K562 (cell line): ENCODE results near the gene PCYT1A. TPM values are rescaled to one million over a fixed set of nuclear protein-coding genes. Genes with fewer than 3 reads are reported as not detected.
A peak's percentile ranks its signal among the peaks of the same experiment; 100 is the strongest.
"Not testable (repeated sequence)": the region's sequence is repeated elsewhere in the genome, so short reads cannot be mapped to it uniquely, and the experiment has no call there.

ENCODE experiments used
- ATAC-seq: fragments of 200-7000 bp; cut with Tn5 transposase; 3 replicates; pipeline ENCODE4 v1.9.1; 2020; ENCODE audit warnings: moderate library complexity
- BruUV-seq: library from RNA; stranded (reverse); fragments of 400-500 nt; replicated peaks from 2 replicates; lab custom pipeline; 2021; lab: Mats Ljungman, UMichigan
- CTCF ChIA-PET: fragments of 300-600 bp; formaldehyde crosslinking; extraction: SDS; loops from one replicate; lab custom pipeline; 2021; ENCODE audit warnings: low intra/inter-chr PET ratio; lab: Yijun Ruan, JAX
- POLR2A ChIA-PET: fragments of 300-600, 350-650 bp; sonication (Branson Sonifier 250); formaldehyde crosslinking; extraction: SDS; loops from one replicate; lab custom pipeline; 2021; ENCODE audit warnings: antibody characterized with exemption, inconsistent platforms; lab: Yijun Ruan, JAX
- DNase-seq, 4 experiments: peaks; one replicate each; pipeline versions ENCODE4 v3.0.0 to v3.0.0-alpha.2; 2011 to 2018; ENCODE audit warnings: low spot score in 3 of 4, mixed read lengths in 3 of 4; ENCODE audit errors: extremely low read depth in 1 of 4
- FAIRE-seq: peaks from 2 replicates; lab custom pipeline; 2011; peaks lifted over from hg19 to GRCh38; lab: Jason Lieb, UNC
- H2AFZ ChIP-seq: 2 replicates; pipeline ENCODE4 v1.6.0; 2011; ENCODE audit warnings: low read depth, low read length, control low read depth, inconsistent platforms
- H3K27ac ChIP-seq: fragments of 200-600 bp; 3 replicates; pipeline ENCODE4 v1.8.0; 2011; ENCODE audit warnings: low read depth, mild to moderate bottlenecking, control low read depth, inconsistent platforms, low read length, moderate library complexity, mixed read lengths; ENCODE audit errors: extremely low read depth
- H3K27me3 ChIP-seq, 2 experiments: fragments of 300-600 bp in 1 of 2; 2 replicates in 1 of 2; 3 replicates in 1 of 2; pipeline versions ENCODE4 v1.6.0 to v1.8.0; 2011; ENCODE audit warnings: inconsistent platforms in 2 of 2, low read length in 2 of 2, mild to moderate bottlenecking in 1 of 2, mixed read lengths in 1 of 2, moderate library complexity in 1 of 2; ENCODE audit not compliant: control insufficient read depth in 2 of 2, insufficient read depth in 2 of 2
- H3K36me3 ChIP-seq: fragments of 300-600 bp; 3 replicates; pipeline ENCODE4 v1.8.0; 2011; ENCODE audit warnings: mild to moderate bottlenecking, low read length, inconsistent platforms; ENCODE audit not compliant: control insufficient read depth, insufficient read depth
- H3K4me1 ChIP-seq, 2 experiments: fragments of 200-600 bp in 1 of 2; replicated peaks in 1 of 2; 2 replicates in 1 of 2; 3 replicates in 1 of 2; pipeline versions ENCODE4 v1.5.1 to v1.8.0; 2011; ENCODE audit warnings: inconsistent platforms in 2 of 2, low read length in 2 of 2, mild to moderate bottlenecking in 1 of 2, mixed read lengths in 1 of 2, moderate library complexity in 1 of 2; ENCODE audit not compliant: control insufficient read depth in 2 of 2, insufficient read depth in 2 of 2
- H3K4me2 ChIP-seq: 2 replicates; pipeline ENCODE4 v1.6.1; 2011; ENCODE audit warnings: low read length, control low read depth, inconsistent platforms, mixed read lengths; ENCODE audit not compliant: insufficient read depth
- H3K4me3 ChIP-seq: fragments of 200-600 bp; sonication (generic), shearing (Covaris generic); 2 replicates; pipeline ENCODE4 v1.5.1; 2016; ENCODE audit warnings: control low read depth, inconsistent platforms
- H3K79me2 ChIP-seq: fragments of 200-600 bp; 3 replicates; pipeline ENCODE4 v1.8.0; 2011; ENCODE audit warnings: low read length, inconsistent platforms; ENCODE audit not compliant: control insufficient read depth, insufficient read depth
- H3K9ac ChIP-seq, 2 experiments: 2 replicates each; pipeline versions ENCODE4 v1.6.0 to v1.6.1; 2011; ENCODE audit warnings: low read depth in 2 of 2, low read length in 2 of 2, control low read depth in 1 of 2, inconsistent platforms in 1 of 2, mild to moderate bottlenecking in 1 of 2, mixed read lengths in 1 of 2; ENCODE audit not compliant: insufficient read depth in 1 of 2
- H3K9me1 ChIP-seq: one replicate; pipeline ENCODE4 v1.6.0; 2011; ENCODE audit warnings: inconsistent platforms, mild to moderate bottlenecking, low read length, moderate library complexity; ENCODE audit not compliant: control insufficient read depth, insufficient read depth
- H3K9me3 ChIP-seq: replicated peaks from 2 replicates; pipeline ENCODE4 v1.5.1; 2011; ENCODE audit warnings: low read depth, low read length, inconsistent platforms; ENCODE audit not compliant: control insufficient read depth, insufficient read depth
- H4K20me1 ChIP-seq: replicated peaks from 2 replicates; pipeline ENCODE4 v1.6.1; 2011; ENCODE audit warnings: low read length, inconsistent platforms, mixed read lengths; ENCODE audit not compliant: control insufficient read depth, insufficient read depth
- CEBPB ChIP-seq: fragments of 450-650 bp; IDR thresholded peaks from 2 replicates; pipeline ENCODE4 v1.6.1; 2016; ENCODE audit warnings: missing genetic modification characterization, missing compliant biosample characterization
- CEBPG ChIP-seq, 3 experiments: fragments of 200-800 bp in 1 of 3; sonication (Bioruptor generic) in 1 of 3; sonication (generic) in 1 of 3; formaldehyde crosslinking in 1 of 3; IDR thresholded peaks in 2 of 3; conservative IDR thresholded peaks in 1 of 3; 2 replicates each; pipeline versions ENCODE4 v1.6.1 to v1.8.0; 2016 to 2022; ENCODE audit warnings: missing compliant biosample characterization in 2 of 3, missing genetic modification characterization in 2 of 3, mild to moderate bottlenecking in 1 of 3, missing genetic modification reagents in 1 of 3
- RAD21 ChIP-seq, 2 experiments: fragments of 250-450 bp in 1 of 2; fragments of 450-650 bp in 1 of 2; sonication (Bioruptor Pico) in 1 of 2; formaldehyde crosslinking in 1 of 2; IDR thresholded peaks in 1 of 2; conservative IDR thresholded peaks in 1 of 2; 2 replicates each; pipeline versions ENCODE4 v1.4.0 to v1.8.0; 2020 to 2022; ENCODE audit warnings: mild to moderate bottlenecking in 2 of 2, moderate library complexity in 1 of 2
- WGBS: fragments of 100-300 bp; shearing (Covaris generic); methylation state at CpG from one replicate; pipeline ENCODE4 v1.1.6; 2016; ENCODE audit warnings: low coverage, mixed read lengths; ENCODE audit not compliant: insufficient coverage; ENCODE audit errors: missing lambda C conversion rate; 5-methylcytosine and 5-hydroxymethylcytosine counted together
- in situ Hi-C: fragments of 300-500 bp; cut with MboI; formaldehyde crosslinking; loops from 4 replicates; pipeline ENCODE4 v1.15.0; 2018; ENCODE audit warnings: inconsistent platforms, mixed read lengths
- intact Hi-C: fragments of 100-400 bp; cut with micrococcal nuclease; formaldehyde crosslinking; loops from 2 replicates; pipeline ENCODE4 v1.14.2; 2022
- polyA plus RNA-seq, 8 experiments: library from polyadenylated mRNA; depleted of rRNA in 4 of 8; stranded (reverse) in 5 of 8; unstranded in 3 of 8; fragments of >200 nt; fragmentation: Nextera tagmentation in 2 of 8; fragmentation: Illumina TruSeq in 1 of 8; extraction: Ambion mirVana in 2 of 8; extraction: Trizol in 1 of 8; gene quantifications; 2 replicates each; pipeline versions ENCODE4 v1.2.1 to v1.2.3, GENCODE V29; 2011 to 2014; ENCODE audit warnings: inconsistent platforms in 1 of 8, missing spikeins in 1 of 8
- total RNA-seq, 7 experiments: library from RNA; depleted of rRNA in 6 of 7; stranded (reverse); fragments of >200 nt in 6 of 7; fragmentation: Illumina TruSeq in 2 of 7; extraction: Trizol in 2 of 7; gene quantifications; 2 replicates each; pipeline versions ENCODE4 v1.2.1 to v1.2.3, GENCODE V29; 2011 to 2021; ENCODE audit warnings: low replicate concordance in 1 of 7
- TF ChIP-seq, protein P1 (sequence below), 2 experiments: fragments of 450-650 bp in 1 of 2; sonication (generic) in 1 of 2; formaldehyde crosslinking in 1 of 2; IDR thresholded peaks in 1 of 2; conservative IDR thresholded peaks in 1 of 2; 2 replicates each; pipeline versions ENCODE4 v1.6.1 to v1.8.1; 2016 to 2023; ENCODE audit warnings: mild to moderate bottlenecking in 2 of 2, moderate library complexity in 2 of 2, inconsistent platforms in 1 of 2, missing genetic modification reagents in 1 of 2
- TF ChIP-seq, protein P2 (sequence below), 3 experiments: IDR thresholded peaks in 2 of 3; conservative IDR thresholded peaks in 1 of 3; 2 replicates each; pipeline ENCODE4 v1.5.1; 2011 to 2012; ENCODE audit warnings: low read length in 3 of 3, mild to moderate bottlenecking in 3 of 3, control low read depth in 2 of 3, improper control_type of control experiment in 1 of 3, inconsistent platforms in 1 of 3, low read depth in 1 of 3, mixed read lengths in 1 of 3, moderate library complexity in 1 of 3; ENCODE audit not compliant: insufficient read depth in 2 of 3

Gene PCYT1A
- total and polyA plus RNA-seq, 9 of the 15 experiments (the other 6 are each of a cell fraction or from before 2014, with no cell fraction given) = 13.4 to 62.8 (median 49.4) TPM

DNA sequence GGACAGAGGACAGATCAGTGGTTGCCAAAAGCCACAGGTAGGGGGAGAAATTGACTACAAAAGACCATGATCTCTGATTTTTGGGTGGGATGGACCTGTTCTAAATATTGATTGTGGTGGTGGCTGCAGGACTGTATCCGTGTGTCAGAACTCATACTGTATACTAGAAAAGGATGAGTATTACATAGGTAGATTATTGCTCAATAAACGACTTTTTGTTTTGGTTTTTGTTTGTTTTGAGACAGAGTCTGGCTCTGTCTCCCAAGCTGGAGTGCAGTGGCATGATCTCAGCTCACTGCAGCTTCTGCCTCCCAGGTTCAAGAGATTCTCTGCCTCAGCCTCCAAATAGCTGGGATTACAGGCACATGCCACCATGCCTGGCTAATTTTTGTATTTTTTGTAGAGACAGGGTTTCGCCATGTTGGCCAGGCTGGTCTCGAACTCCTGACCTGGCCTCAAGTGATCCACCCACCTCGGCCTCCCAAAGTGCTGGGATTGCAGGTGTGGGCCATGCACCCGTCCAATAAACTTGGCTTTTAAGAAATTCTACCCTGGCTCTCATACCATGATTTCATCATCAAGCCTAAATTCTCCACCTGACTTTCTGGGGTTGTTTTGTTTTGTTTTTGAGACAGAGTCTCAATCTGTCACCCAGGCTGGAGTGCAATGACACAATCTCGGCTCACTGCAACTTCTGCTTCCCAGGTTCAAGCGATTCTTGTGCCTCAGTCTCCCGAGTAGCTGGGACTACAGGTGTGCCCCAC lies 81.9 kb downstream of the PCYT1A start:
- ATAC-seq; H3K79me2 ChIP-seq; H4K20me1 ChIP-seq; H3K9ac ChIP-seq; H3K9me1 ChIP-seq; H3K4me3 ChIP-seq; H2AFZ ChIP-seq; H3K4me2 ChIP-seq; DNase-seq; BruUV-seq; H3K27ac ChIP-seq; H3K27me3 ChIP-seq; H3K9me3 ChIP-seq; POLR2A ChIA-PET; H3K36me3 ChIP-seq; TF ChIP-seq CEBPG (CRISPR knock-in tag; IDR thresholded peaks at IDR 0.05): not testable (repeated sequence)
- intact Hi-C loops (loop anchor here (2.0 kb wide), 1 partner anchor 313 kb away; no protein-coding TSS in a partner anchor), in situ Hi-C loops (loop anchor here (25.0 kb wide), 1 partner anchor 493 kb away; the partner anchor contains the start of gene MUC20)
- peak; percentile 71 for FAIRE-seq
- peak; percentile 9 to 45; a peak in 2 of 4 replicates for TF ChIP-seq CEBPG (tag; conservative IDR thresholded peaks at IDR 0.05 in 1 of 2, IDR thresholded peaks at IDR 0.05 in 1 of 2)
- TF ChIP-seq, protein P1, sequence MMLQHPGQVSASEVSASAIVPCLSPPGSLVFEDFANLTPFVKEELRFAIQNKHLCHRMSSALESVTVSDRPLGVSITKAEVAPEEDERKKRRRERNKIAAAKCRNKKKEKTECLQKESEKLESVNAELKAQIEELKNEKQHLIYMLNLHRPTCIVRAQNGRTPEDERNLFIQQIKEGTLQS (IDR thresholded peaks at IDR 0.05) = peak; percentile 70
- TF ChIP-seq, protein P1 (CRISPR knock-in tag; conservative IDR thresholded peaks at IDR 0.05) = not testable (repeated sequence)
- TF ChIP-seq, protein P2, sequence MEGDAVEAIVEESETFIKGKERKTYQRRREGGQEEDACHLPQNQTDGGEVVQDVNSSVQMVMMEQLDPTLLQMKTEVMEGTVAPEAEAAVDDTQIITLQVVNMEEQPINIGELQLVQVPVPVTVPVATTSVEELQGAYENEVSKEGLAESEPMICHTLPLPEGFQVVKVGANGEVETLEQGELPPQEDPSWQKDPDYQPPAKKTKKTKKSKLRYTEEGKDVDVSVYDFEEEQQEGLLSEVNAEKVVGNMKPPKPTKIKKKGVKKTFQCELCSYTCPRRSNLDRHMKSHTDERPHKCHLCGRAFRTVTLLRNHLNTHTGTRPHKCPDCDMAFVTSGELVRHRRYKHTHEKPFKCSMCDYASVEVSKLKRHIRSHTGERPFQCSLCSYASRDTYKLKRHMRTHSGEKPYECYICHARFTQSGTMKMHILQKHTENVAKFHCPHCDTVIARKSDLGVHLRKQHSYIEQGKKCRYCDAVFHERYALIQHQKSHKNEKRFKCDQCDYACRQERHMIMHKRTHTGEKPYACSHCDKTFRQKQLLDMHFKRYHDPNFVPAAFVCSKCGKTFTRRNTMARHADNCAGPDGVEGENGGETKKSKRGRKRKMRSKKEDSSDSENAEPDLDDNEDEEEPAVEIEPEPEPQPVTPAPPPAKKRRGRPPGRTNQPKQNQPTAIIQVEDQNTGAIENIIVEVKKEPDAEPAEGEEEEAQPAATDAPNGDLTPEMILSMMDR (IDR thresholded peaks at IDR 0.05 in 2 of 3, conservative IDR thresholded peaks at IDR 0.05 in 1 of 3; ENCODE audit: insufficient read depth in 2 of 3, low read depth in 1 of 3, low read length in 3 of 3) = peak; percentile 9 to 38 (median 33); a peak in 3 of 6 replicates
- TF ChIP-seq RAD21 (CRISPR knock-in tag; conservative IDR thresholded peaks at IDR 0.05 in 1 of 2, IDR thresholded peaks at IDR 0.05 in 1 of 2) = peak in 1 of 2 experiments; percentile 50; a peak in 2 of 4 replicates
- peak; percentile 71 for TF ChIP-seq CEBPB
- H3K4me1 ChIP-seq = peaks cover 13 to 43% of the 10 kb centered on the region in 2 experiments; a peak in 4 of 5 replicates
- WGBS = 39% methylated on average over 9 of the region's 9 CpGs
- CTCF ChIA-PET = interaction anchor here (1.2 kb wide), 1 partner anchor 314 kb away, joined by 3 read pairs; no protein-coding TSS in a partner anchor
